ENCODE measurements around the gene SLC10A3. TPM values are rescaled to one million over a fixed set of nuclear protein-coding genes. Genes with fewer than 3 reads are reported as not detected.

SLC10A3 gene
- polyA plus RNA-seq, 1 of the 3 experiments (the other 2 are of a cell fraction): 29.7 TPM

DNA sequence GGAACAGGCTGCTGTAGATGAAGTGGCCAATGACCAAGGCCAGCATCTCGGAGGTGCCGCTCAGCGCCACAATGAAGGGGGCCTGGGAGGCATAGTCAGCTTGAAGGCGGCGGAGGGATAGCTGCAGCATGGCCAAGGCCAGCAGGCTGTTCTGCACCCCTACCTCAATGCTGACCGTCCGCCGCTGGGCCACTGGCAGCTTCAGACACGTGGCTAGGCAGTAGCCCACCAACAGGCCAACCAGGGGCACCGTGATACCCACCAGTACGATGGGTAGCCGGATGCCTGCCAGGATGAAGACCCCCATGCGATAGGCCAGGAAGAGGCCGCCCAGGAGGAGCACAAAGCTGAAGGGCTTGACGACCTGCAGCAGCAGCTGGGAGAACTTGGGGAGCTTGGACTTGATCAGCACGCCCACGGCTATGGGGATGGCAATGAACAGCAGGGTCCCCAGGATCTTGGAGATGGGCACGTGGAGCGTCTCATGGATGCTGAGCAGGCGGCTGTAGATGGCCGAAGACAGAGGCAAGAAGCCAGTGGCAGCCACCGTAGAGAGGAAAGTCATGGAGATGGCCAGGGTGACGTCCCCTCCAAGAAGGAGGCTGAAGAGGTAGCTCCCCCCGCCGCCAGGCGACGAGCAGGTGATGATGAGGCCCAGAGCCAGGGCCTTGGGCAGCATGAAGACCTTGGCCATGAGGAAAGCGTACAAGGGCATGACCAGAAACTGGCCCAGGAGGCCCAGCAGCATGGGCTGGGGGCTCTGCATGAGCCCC lies 2.7 kb downstream of the SLC10A3 start:
- CTCF ChIA-PET: interaction anchor here (1.4 kb wide), 1 partner anchor 29 kb away, joined by 4 read pairs; no protein-coding TSS in a partner anchor
- Histone ChIP-seq H3F3A (replicated peaks; ENCODE audit: insufficient read depth) (peaks cover 2% of the 10 kb centered on the region), H3K27ac (ENCODE audit: low read depth in 2 of 2, low read length in 1 of 2) (no peak overlapping the region; a peak in 1 of 4 replicates), H3K4me2 (no peak overlapping the region), H2AFZ (ENCODE audit: low read depth) (no peak overlapping the region), H3K9ac (no peak overlapping the region), H3K9me2 (no peaks in the 10 kb centered on the region), H3K4me1 (ENCODE audit: control insufficient read depth in 1 of 2, insufficient read depth in 2 of 2, low read depth in 1 of 2, low read length in 1 of 2) (peaks cover 0 to 17% of the 10 kb centered on the region in 2 experiments; a peak in 1 of 4 replicates), H3K27me3 (ENCODE audit: insufficient read depth) (0 out of 2 replicates have a peak, but pooled peaks cover 10% of the 10 kb centered on the region), H4K20me1 (ENCODE audit: insufficient read depth) (no peaks in the 10 kb centered on the region), H3K4me3 (ENCODE audit: low read depth in 2 of 2, low read length in 1 of 2) (no peak overlapping the region), H3K79me2 (ENCODE audit: insufficient read depth) (peaks cover 19% of the 10 kb centered on the region; the same call in 1 of the 2 replicates), H3K36me3 (replicated peaks in 1 of 2; ENCODE audit: control insufficient read depth in 1 of 2, insufficient read depth in 2 of 2, low read length in 1 of 2) (peaks cover 0 to 14% of the 10 kb centered on the region in 2 experiments), H3K9me3 (no peaks in the 10 kb centered on the region)
- TF ChIP-seq, protein P1, sequence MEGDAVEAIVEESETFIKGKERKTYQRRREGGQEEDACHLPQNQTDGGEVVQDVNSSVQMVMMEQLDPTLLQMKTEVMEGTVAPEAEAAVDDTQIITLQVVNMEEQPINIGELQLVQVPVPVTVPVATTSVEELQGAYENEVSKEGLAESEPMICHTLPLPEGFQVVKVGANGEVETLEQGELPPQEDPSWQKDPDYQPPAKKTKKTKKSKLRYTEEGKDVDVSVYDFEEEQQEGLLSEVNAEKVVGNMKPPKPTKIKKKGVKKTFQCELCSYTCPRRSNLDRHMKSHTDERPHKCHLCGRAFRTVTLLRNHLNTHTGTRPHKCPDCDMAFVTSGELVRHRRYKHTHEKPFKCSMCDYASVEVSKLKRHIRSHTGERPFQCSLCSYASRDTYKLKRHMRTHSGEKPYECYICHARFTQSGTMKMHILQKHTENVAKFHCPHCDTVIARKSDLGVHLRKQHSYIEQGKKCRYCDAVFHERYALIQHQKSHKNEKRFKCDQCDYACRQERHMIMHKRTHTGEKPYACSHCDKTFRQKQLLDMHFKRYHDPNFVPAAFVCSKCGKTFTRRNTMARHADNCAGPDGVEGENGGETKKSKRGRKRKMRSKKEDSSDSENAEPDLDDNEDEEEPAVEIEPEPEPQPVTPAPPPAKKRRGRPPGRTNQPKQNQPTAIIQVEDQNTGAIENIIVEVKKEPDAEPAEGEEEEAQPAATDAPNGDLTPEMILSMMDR (IDR thresholded peaks at IDR 0.05): no peak
- TF ChIP-seq CHD2 (IDR thresholded peaks at IDR 0.05; ENCODE audit: low read length, partially characterized antibody) (no peak), FOXM1 (IDR thresholded peaks at IDR 0.05; ENCODE audit: low read depth) (no peak), RCOR1 (IDR thresholded peaks at IDR 0.05; ENCODE audit: low read length) (no peak), NFIC (IDR thresholded peaks at IDR 0.05; ENCODE audit: borderline replicate concordance) (no peak), EP300 (IDR thresholded peaks at IDR 0.05; ENCODE audit: borderline replicate concordance in 1 of 2, low read depth in 1 of 2, low read length in 1 of 2) (no peak), JUND (IDR thresholded peaks at IDR 0.05) (no peak), TCF12 (IDR thresholded peaks at IDR 0.05) (no peak), MEF2A (IDR thresholded peaks at IDR 0.05; ENCODE audit: borderline replicate concordance, low read depth) (no peak), RXRA (IDR thresholded peaks at IDR 0.05; ENCODE audit: borderline replicate concordance, low read depth) (no peak)
- TF ChIP-seq, protein P2, sequence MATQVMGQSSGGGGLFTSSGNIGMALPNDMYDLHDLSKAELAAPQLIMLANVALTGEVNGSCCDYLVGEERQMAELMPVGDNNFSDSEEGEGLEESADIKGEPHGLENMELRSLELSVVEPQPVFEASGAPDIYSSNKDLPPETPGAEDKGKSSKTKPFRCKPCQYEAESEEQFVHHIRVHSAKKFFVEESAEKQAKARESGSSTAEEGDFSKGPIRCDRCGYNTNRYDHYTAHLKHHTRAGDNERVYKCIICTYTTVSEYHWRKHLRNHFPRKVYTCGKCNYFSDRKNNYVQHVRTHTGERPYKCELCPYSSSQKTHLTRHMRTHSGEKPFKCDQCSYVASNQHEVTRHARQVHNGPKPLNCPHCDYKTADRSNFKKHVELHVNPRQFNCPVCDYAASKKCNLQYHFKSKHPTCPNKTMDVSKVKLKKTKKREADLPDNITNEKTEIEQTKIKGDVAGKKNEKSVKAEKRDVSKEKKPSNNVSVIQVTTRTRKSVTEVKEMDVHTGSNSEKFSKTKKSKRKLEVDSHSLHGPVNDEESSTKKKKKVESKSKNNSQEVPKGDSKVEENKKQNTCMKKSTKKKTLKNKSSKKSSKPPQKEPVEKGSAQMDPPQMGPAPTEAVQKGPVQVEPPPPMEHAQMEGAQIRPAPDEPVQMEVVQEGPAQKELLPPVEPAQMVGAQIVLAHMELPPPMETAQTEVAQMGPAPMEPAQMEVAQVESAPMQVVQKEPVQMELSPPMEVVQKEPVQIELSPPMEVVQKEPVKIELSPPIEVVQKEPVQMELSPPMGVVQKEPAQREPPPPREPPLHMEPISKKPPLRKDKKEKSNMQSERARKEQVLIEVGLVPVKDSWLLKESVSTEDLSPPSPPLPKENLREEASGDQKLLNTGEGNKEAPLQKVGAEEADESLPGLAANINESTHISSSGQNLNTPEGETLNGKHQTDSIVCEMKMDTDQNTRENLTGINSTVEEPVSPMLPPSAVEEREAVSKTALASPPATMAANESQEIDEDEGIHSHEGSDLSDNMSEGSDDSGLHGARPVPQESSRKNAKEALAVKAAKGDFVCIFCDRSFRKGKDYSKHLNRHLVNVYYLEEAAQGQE (IDR thresholded peaks at IDR 0.05; ENCODE audit: low read depth, low read length): no peak
- TF ChIP-seq, protein P3, sequence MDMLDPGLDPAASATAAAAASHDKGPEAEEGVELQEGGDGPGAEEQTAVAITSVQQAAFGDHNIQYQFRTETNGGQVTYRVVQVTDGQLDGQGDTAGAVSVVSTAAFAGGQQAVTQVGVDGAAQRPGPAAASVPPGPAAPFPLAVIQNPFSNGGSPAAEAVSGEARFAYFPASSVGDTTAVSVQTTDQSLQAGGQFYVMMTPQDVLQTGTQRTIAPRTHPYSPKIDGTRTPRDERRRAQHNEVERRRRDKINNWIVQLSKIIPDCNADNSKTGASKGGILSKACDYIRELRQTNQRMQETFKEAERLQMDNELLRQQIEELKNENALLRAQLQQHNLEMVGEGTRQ (IDR thresholded peaks at IDR 0.05; ENCODE audit: borderline replicate concordance, low read depth, low read length): no peak
- no peak for DNase-seq
- 52% methylated on average over 13 of the region's 28 CpGs for WGBS (ENCODE audit: low lambda C conversion rate)
- POLR2A ChIA-PET: interaction anchor here (1.6 to 2.4 kb wide), 3 partner anchors 9 to 88 kb away, joined by 4 to 8 read pairs (median 7); partner anchors contain the start of gene LAGE3
